Measurements from ENCODE around the gene SUDS3. TPM values are rescaled to one million over a fixed set of nuclear protein-coding genes. Genes with fewer than 3 reads are reported as not detected.
"Not testable (repeated sequence)": the region's sequence is repeated elsewhere in the genome, so short reads cannot be mapped to it uniquely, and the experiment has no call there.

The SUDS3 gene, protein sequence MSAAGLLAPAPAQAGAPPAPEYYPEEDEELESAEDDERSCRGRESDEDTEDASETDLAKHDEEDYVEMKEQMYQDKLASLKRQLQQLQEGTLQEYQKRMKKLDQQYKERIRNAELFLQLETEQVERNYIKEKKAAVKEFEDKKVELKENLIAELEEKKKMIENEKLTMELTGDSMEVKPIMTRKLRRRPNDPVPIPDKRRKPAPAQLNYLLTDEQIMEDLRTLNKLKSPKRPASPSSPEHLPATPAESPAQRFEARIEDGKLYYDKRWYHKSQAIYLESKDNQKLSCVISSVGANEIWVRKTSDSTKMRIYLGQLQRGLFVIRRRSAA
- total RNA-seq (ENCODE audit: insufficient read depth, low replicate concordance): 96.5 TPM

DNA sequence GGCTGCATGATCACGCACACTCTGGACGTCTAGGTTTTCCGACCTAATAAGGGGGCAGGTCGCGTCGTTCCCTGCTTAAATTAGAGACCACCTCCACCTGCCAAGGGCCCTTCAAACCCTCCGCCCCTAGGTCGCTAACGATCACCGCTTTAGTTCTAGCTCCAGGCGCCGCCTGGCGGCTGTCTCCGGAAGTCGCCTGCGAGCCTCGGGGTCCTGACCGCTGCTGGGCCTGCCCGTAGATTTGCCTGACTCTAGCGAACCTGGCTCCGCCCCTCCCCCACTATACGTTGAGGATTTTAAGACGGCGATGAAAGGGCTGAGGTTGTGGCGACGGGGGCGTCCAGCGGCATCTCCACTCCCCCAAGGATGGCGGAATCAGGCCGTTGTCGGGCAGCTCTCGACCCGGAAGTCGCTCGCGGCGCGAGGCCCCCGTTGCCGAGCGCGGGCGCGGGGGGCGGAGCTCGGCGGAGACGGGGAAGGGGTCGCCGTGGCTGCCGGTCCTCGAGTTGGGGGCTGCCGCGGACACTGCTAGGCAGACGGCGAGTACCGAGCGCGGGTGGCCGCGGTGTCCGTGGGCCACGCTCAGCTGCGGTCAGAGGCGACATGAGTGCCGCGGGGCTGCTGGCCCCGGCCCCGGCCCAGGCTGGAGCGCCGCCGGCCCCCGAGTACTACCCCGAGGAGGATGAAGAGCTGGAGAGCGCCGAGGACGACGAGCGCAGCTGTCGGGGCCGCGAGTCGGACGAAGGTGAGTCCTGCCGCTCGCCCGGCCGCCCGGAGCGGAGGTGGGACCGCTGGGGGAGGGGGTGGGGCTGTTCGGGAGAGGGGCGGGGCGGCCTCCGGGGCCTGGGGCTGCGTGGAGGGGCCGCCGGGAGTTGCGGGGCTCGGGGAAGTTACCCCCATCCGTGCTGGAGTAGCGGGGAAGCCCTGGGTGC is at the start of gene SUDS3:
Gene SUDS3, plus strand, starts transcription at position 467 of the 932 bp plus-strand sequence. Its CDS starts 137 bp downstream, at position 604.
- peak; percentile 88 for DNase-seq (ENCODE audit: low spot score)

DNA sequence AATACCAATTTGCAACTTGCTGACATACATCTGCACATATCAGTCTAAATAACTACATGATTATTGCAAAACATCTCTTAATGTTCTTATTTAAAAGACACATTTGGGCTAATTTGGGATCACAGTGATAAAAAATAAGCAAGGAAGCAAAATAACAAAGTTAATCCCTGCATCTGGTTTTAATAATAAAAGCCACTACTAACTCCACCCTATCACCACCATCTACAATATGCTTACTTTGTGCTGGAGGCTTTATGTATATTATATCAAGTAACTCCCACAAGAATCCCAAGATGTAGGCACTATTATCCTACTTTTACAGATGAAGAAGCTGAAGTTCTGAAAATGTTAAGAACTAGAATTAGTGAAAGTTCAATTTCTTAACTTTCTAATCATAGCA is 49.4 kb upstream of the SUDS3 start:
- no peak for DNase-seq (ENCODE audit: low spot score)

- DNase-seq (ENCODE audit: low spot score): no peak
Observed at GRCh38 chr12:118327391-118327790, 49.0 kb upstream of the SUDS3 start.

- DNase-seq (ENCODE audit: low spot score): no peak
Observed at GRCh38 chr12:118328486-118329330, 47.6 kb upstream of the SUDS3 start.

DNA sequence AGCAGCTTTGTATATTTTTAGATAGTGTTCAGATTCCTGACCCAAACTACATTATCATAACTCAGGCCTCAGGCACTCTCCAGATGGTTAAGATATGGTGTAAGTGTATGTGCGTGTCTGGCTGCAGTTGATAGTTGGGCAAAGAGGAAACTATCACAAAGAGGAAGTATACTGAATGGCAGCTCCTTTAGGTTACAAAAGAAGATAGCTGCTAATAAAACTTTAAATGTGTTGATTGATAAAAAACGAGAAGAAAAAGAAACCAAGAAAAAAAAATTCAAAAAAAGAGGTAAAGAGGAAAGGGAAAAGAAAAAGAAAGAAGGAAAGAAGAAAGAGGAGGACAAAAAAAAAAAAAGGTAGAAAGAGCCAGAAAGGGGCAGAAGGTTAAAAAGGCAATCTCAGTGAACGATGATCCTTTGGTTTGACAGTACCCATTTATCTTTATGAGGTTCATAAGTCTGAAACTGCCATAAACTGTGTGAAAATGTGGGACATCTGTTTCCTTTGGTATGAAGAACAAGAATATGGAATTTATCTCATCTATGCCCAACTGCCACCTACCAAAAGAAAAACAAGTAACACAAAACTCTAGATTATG is 45.8 kb upstream of the SUDS3 start:
- DNase-seq (ENCODE audit: low spot score): peak; percentile 65

GRCh38 chr12:118332511-118332910 is 43.8 kb upstream of the SUDS3 start:
- no peak for DNase-seq (ENCODE audit: low spot score)

DNA sequence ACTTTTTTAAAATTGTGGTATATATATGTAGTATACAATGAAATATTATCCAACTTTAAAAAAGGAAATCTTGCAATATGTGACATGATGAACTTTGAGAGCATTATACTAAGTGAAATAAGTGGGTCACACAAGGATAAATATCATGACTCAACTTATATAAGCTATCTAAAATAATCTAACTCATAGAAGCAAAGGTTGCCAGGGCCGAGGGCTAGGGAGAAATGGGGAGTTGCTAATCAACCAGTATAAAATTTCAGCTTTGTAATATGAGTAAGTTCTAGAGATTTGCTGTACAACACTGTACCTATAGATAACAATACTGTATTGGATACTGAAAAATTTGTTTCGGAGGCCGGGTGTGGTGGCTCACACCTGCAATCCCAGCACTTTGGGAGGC is 42.1 kb upstream of the SUDS3 start:
- DNase-seq (ENCODE audit: low spot score): no peak

DNA sequence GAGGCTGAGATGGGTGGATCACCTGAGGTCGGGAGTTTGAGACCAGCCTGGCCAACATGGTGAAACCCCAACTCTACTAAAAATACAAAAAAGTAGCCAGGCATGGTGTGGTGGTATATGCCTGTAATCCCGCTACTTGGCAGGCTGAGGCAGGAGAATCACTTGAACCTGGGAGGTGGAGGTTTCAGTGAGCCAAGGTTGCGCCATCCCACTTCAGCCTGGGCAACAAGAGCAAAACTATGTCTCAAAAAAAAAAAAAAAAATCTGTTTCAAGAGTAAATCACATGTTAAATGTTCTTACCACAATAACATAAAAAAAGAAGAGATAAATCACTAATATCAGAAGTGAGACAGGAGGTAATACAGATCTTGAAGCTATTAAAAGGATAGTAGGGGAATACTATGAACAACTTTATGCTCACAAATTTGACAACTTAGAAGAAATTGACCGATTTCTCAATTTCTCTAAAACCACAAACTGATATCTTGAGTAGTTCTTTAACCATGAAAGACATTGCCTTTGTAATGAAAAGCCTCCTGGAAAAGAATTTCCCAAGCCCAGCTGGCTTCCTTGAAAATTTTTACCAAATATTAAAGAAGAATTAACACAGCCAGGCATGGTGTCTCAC is 41.3 kb upstream of the SUDS3 start:
- no peak for DNase-seq (ENCODE audit: low spot score)

- DNase-seq (ENCODE audit: low spot score): no peak
Observed at GRCh38 chr12:118336123-118336522, 40.2 kb upstream of the SUDS3 start.

DNA sequence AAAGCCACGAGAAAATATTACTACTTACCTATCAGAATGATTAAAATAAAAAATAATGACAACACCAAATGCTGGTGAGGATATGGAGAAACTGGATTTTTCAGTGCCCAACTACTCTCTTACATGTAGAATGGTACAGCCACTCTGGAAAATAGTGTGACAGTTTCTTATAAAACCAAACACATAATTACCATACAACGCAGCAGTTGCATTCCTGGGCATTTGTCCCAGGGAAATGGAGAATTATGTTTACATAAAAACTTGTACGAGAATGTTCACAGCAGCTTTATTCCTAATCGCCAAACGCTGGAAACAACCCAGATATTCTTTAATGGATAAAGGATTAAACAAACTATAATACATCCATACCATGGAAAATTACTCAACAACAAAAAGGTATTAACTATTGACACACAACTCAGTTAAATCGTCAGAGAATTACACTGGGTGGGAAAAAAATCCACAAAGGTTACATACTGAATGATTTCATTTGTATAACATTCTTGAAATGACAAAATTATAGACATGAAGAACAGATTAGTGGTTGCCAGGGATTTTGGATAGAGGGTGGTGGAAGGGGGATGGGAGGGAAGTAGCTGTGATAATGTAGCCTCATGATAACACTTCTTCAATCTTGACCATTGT is 39.0 kb upstream of the SUDS3 start:
- no peak for DNase-seq (ENCODE audit: low spot score)

GRCh38 chr12:118342090-118342489 is 34.3 kb upstream of the SUDS3 start:
- DNase-seq (ENCODE audit: low spot score): no peak

DNA sequence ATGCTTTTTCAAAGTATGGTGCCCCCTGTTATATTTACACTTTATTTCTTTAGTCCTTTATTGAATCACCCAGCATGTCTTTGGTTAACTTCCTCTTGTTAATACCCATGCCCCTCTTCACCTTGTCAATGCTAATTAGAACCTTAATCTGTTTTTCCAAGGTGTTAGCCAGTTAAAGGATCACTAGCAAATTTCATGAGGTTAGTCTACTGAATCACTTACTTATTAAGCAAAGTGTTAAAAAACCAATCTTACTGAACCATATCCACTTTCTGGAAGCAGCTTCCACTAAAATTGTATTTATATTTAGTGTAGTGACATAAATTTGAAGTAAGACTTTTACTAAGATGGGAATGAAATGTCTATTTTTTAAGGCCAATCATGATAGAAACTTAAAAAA is 31.5 kb upstream of the SUDS3 start:
- DNase-seq (ENCODE audit: low spot score): no peak

DNA sequence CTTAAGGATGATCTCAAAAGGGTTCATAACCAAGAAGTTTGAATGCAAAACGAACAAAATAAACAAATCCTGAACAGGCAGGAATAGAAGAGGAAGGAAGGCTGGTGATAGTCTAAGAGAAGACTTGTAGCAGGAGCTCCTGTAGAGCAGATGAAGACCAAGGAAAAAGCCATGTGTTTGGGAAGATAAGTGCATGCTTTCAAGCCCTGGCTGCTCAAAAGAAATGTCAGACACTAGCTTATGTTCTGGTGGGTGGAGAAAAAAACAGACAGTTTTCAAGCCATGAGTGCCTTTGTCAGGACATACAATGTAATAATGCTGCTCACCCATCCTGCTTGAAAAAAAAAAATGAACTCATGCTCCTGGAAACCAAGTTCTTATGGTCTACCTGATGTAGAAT is 31.0 kb upstream of the SUDS3 start:
- DNase-seq (ENCODE audit: low spot score): no peak

DNA sequence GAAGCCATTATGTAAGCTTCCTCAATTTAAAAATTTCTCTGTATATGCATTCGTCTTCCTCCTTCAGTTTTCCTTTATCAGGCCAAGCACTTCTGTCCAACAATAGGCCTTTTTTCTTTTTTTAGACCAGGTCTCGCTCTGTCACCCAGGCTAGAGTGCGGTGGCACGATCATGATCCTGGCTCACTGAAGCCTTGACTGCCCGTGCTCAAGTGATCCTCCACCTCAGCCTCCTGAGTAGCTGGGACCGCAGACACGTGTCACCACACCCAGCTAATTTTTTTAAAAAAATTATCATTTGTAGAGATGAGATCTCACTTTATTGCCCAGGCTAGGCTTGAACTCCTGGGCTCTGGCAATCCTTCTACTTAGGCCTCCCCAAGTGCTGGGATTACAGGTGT is 29.5 kb upstream of the SUDS3 start:
- DNase-seq (ENCODE audit: low spot score): no peak

GRCh38 chr12:118347916-118348315 is 28.4 kb upstream of the SUDS3 start:
- no peak for DNase-seq (ENCODE audit: low spot score)

DNA sequence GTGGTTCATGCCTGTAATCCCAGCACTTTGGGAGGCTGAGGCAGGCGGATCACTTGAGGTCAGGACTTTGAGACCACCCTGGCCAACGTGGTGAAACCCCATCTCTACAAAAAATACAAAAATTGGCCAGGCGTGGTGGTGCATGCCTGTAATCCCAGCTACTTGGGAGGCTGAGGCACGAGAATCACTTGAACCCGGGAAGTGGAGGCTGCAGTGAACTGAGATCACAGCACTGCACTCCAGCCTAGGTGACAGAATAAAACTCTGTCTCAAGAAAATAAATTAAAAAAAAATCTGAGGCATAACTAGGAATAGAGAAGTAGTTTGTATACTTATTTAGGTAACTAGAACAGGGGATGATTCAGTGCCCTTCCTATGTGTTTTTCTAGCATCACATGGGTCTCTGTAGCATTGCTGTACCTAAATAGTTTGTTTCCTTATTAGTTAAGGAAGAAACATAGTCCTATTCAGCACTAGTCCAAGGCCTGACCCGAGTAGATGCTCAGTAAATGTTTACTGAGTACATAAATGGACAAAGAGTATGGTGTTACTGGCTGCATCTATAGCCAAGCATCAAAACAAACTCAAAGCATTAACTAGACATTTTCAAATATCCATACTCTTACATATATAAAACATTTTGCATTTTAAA is 25.3 kb upstream of the SUDS3 start:
- no peak for DNase-seq (ENCODE audit: low spot score)

GRCh38 chr12:118353721-118354120 is 22.6 kb upstream of the SUDS3 start:
- no peak for DNase-seq (ENCODE audit: low spot score)

- DNase-seq (ENCODE audit: low spot score): not testable (repeated sequence)
Observed at GRCh38 chr12:118354503-118354902, 21.9 kb upstream of the SUDS3 start.

GRCh38 chr12:118354903-118355302 is 21.5 kb upstream of the SUDS3 start:
- DNase-seq (ENCODE audit: low spot score): no peak

GRCh38 chr12:118355843-118356242 is 20.5 kb upstream of the SUDS3 start:
- no peak for DNase-seq (ENCODE audit: low spot score)

Data from umbilical cord (tissue), 2 donors.